Loucy (cell line): ENCODE measurements around the gene HBB.
"Not testable (repeated sequence)": the region's sequence is repeated elsewhere in the genome, so short reads cannot be mapped to it uniquely, and the experiment has no call there.

Source experiments
- H2AFZ ChIP-seq: fragments of 200-600 bp; sonication (generic); 2 replicates; pipeline ENCODE4 v1.6.0; 2016; ENCODE audit warnings: antibody characterized with exemption, mild to moderate bottlenecking, low read length, moderate library complexity
- H3F3A ChIP-seq: fragments of 200-600 bp; 2 replicates; pipeline ENCODE4 v1.6.0; 2016; ENCODE audit warnings: antibody characterized with exemption, low read depth, mild to moderate bottlenecking
- H3K27me3 ChIP-seq: fragments of 200-600 bp; sonication (generic); 2 replicates; pipeline ENCODE4 v1.6.1; 2014; ENCODE audit warnings: low read length, mild to moderate bottlenecking; ENCODE audit not compliant: insufficient read depth, poor library complexity, severe bottlenecking
- H3K36me3 ChIP-seq: fragments of 200-600 bp; sonication (generic); 2 replicates; pipeline ENCODE4 v1.6.1; 2016; ENCODE audit warnings: low read length; ENCODE audit not compliant: insufficient read depth
- H3K4me1 ChIP-seq: fragments of 200-600 bp; sonication (generic); 2 replicates; pipeline ENCODE4 v1.5.1; 2014; ENCODE audit warnings: low read length, mild to moderate bottlenecking; ENCODE audit not compliant: insufficient read depth, poor library complexity, severe bottlenecking
- H3K4me2 ChIP-seq: fragments of 200-600 bp; sonication (generic); 2 replicates; pipeline ENCODE4 v1.6.0; 2014; ENCODE audit warnings: antibody characterized with exemption, low read length, low read depth, mild to moderate bottlenecking; ENCODE audit not compliant: poor library complexity, severe bottlenecking
- H3K4me3 ChIP-seq: fragments of 200-600 bp; sonication (generic); 2 replicates; pipeline ENCODE4 v1.5.1; 2014; ENCODE audit warnings: low read length, mild to moderate bottlenecking, mixed read lengths; ENCODE audit not compliant: poor library complexity, severe bottlenecking
- H3K79me2 ChIP-seq: fragments of 200-600 bp; sonication (generic); 2 replicates; pipeline ENCODE4 v1.6.1; 2014; ENCODE audit warnings: low read length; ENCODE audit not compliant: insufficient read depth
- H3K9ac ChIP-seq: fragments of 200-600 bp; sonication (generic); 2 replicates; pipeline ENCODE4 v1.6.0; 2014; ENCODE audit warnings: mild to moderate bottlenecking, low read depth, low read length, moderate library complexity; ENCODE audit not compliant: poor library complexity, severe bottlenecking
- H3K9me2 ChIP-seq: fragments of 200-600 bp; sonication (generic); replicated peaks from 2 replicates; pipeline ENCODE4 v1.6.1; 2016; ENCODE audit warnings: low read depth, low read length, mixed read lengths
- H3K9me3 ChIP-seq: fragments of 200-600 bp; sonication (generic); 2 replicates; pipeline ENCODE4 v1.6.1; 2014; ENCODE audit warnings: mild to moderate bottlenecking, antibody characterized with exemption, low read length, low read depth; ENCODE audit not compliant: insufficient read depth
- H4K20me1 ChIP-seq: fragments of 200-600 bp; sonication (generic); 2 replicates; pipeline ENCODE4 v1.6.0; 2014; ENCODE audit warnings: antibody characterized with exemption, low read length, mild to moderate bottlenecking; ENCODE audit not compliant: insufficient read depth, poor library complexity, severe bottlenecking
- EZH2phosphoT487 ChIP-seq: fragments of 200-600 bp; IDR thresholded peaks from 2 replicates; pipeline ENCODE4 v1.6.1; 2018; ENCODE audit warnings: antibody characterized with exemption, mild to moderate bottlenecking, moderate library complexity, borderline replicate concordance
- TF ChIP-seq, protein P1 (sequence below): fragments of 200-600 bp; sonication (generic); conservative IDR thresholded peaks from 2 replicates; pipeline ENCODE4 v1.5.1; 2014; ENCODE audit warnings: mild to moderate bottlenecking, antibody characterized with exemption, low read length

The HBB gene

DNA sequence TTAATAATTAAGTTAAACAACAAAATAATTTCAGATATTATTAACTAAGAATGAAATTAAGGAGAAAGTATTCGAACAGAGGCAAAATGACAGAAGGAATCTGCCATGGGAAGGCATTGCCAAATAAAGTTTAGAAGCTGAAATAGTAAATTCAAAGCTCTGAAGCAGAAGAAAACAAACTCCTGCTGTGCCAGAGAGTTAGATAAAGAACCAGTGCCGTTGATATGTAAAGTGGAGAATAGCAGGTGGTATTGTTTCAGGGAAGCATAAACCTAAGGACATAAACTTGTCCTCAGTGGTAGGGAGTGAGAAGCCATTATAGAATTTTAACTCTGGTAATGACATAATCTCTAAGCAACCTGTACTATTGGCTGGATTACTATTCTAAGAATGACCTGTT is 30.4 kb upstream of the HBB start:
- Histone ChIP-seq H2AFZ (no peak overlapping the region), H3K9me3 (no peaks in the 10 kb centered on the region), H3K4me2 (no peak overlapping the region), H3K4me3 (no peak overlapping the region), H4K20me1 (no peaks in the 10 kb centered on the region), H3F3A (no peaks in the 10 kb centered on the region), H3K36me3 (no peaks in the 10 kb centered on the region), H3K9ac (no peak overlapping the region), H3K4me1 (no peaks in the 10 kb centered on the region), H3K79me2 (no peaks in the 10 kb centered on the region), H3K27me3 (no peaks in the 10 kb centered on the region), H3K9me2 (no peaks in the 10 kb centered on the region)
- TF ChIP-seq, protein P1, sequence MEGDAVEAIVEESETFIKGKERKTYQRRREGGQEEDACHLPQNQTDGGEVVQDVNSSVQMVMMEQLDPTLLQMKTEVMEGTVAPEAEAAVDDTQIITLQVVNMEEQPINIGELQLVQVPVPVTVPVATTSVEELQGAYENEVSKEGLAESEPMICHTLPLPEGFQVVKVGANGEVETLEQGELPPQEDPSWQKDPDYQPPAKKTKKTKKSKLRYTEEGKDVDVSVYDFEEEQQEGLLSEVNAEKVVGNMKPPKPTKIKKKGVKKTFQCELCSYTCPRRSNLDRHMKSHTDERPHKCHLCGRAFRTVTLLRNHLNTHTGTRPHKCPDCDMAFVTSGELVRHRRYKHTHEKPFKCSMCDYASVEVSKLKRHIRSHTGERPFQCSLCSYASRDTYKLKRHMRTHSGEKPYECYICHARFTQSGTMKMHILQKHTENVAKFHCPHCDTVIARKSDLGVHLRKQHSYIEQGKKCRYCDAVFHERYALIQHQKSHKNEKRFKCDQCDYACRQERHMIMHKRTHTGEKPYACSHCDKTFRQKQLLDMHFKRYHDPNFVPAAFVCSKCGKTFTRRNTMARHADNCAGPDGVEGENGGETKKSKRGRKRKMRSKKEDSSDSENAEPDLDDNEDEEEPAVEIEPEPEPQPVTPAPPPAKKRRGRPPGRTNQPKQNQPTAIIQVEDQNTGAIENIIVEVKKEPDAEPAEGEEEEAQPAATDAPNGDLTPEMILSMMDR = no peak
- no peak for TF ChIP-seq EZH2phosphoT487

DNA sequence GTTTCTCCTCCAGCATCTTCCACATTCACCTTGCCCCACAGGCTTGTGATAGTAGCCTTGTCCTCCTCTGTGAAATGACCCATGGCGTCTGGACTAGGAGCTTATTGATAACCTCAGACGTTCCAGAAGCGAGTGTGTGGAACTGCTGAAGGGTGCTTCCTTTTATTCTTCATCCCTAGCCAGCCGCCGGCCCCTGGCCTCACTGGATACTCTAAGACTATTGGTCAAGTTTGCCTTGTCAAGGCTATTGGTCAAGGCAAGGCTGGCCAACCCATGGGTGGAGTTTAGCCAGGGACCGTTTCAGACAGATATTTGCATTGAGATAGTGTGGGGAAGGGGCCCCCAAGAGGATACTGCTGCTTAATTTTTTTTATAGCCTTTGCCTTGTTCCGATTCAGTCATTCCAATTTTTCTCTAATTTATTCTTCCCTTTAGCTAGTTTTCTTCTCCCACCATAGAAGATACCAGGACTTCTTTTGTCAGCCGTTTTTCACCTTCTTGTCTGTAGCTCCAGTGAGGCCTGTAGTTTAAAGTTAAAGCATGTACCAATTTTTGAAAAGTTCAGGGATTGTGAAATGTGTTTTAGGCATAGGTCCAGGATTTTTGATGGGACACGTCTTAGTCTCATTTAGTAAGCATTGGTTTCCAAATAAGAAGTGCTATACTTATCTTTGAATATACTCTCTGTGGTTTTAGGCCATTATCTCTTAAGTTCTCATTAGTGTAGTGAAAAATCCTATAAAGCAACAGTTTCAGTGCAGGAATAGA is 28.0 kb upstream of the HBB start, which contains the start of gene HBG2:
Gene HBG2 (minus strand): TSS at position 136 of the 768 bp plus-strand sequence. CDS start 53 bp downstream, at position 83.
- not testable (repeated sequence) for H3K4me1 ChIP-seq

DNA sequence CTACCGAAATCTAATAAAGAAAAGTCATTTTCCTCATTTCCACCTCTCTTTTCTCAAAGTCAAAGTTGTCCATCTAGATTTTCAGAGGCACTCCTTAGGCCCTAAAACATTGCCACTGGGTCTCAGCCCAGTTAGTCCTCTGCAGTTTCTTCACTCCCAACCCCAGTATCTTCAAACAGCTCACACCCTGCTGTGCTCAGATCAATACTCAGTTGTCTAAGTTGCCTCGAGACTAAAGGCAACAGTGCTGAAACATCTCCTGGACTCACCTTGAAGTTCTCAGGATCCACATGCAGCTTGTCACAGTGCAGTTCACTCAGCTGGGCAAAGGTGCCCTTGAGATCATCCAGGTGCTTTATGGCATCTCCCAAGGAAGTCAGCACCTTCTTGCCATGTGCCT is 27.2 kb upstream of the HBB start:
- H3K4me3 ChIP-seq, H3K9ac ChIP-seq, H3K9me3 ChIP-seq, H3K27me3 ChIP-seq, H2AFZ ChIP-seq, H3K9me2 ChIP-seq, H3K79me2 ChIP-seq, H4K20me1 ChIP-seq, H3K36me3 ChIP-seq, H3K4me1 ChIP-seq, H3K4me2 ChIP-seq, H3F3A ChIP-seq: not testable (repeated sequence)

More for the DNA sequence above, 28.0 kb upstream of the HBB start, which contains the start of gene HBG2:
- not testable (repeated sequence) for H3K27me3 ChIP-seq, H3K9ac ChIP-seq, H3F3A ChIP-seq, H4K20me1 ChIP-seq, H3K36me3 ChIP-seq, H3K79me2 ChIP-seq, H3K9me2 ChIP-seq, H2AFZ ChIP-seq, H3K4me3 ChIP-seq, H3K4me2 ChIP-seq, H3K9me3 ChIP-seq

DNA sequence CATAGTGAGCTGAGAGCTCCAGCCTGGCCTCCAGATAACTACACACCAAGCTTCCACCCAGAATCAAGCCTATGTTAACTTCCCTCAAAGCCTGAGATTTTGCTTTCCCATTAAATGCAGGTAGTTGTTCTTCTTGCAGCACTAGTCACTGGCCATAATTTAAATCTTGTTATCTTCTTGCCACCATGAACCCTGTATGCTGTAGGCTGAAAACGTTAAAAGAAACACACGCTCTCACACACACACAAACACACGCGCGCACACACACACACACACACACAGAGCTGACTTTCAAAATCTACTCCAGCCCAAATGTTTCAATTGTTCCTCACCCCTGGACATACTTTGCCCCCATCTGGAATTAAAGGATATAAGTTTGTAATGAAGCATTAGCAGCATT is 26.6 kb upstream of the HBB start:
- not testable (repeated sequence) for H3K79me2 ChIP-seq, H3K9me2 ChIP-seq, H3K9me3 ChIP-seq, H3F3A ChIP-seq, H3K4me1 ChIP-seq, H4K20me1 ChIP-seq, H3K9ac ChIP-seq, H3K27me3 ChIP-seq, H3K4me3 ChIP-seq, H3K4me2 ChIP-seq, H2AFZ ChIP-seq, H3K36me3 ChIP-seq
